GM19463 (cell line): ENCODE results near the gene FDX2.

Source experiments
- ATAC-seq: cut with Tn5 transposase; IDR thresholded peaks from one replicate; pipeline ENCODE4 v1.9.1; 2021; ENCODE audit warnings: mild to moderate bottlenecking, moderate library complexity; ENCODE audit not compliant: unreplicated experiment

Gene FDX2

DNA sequence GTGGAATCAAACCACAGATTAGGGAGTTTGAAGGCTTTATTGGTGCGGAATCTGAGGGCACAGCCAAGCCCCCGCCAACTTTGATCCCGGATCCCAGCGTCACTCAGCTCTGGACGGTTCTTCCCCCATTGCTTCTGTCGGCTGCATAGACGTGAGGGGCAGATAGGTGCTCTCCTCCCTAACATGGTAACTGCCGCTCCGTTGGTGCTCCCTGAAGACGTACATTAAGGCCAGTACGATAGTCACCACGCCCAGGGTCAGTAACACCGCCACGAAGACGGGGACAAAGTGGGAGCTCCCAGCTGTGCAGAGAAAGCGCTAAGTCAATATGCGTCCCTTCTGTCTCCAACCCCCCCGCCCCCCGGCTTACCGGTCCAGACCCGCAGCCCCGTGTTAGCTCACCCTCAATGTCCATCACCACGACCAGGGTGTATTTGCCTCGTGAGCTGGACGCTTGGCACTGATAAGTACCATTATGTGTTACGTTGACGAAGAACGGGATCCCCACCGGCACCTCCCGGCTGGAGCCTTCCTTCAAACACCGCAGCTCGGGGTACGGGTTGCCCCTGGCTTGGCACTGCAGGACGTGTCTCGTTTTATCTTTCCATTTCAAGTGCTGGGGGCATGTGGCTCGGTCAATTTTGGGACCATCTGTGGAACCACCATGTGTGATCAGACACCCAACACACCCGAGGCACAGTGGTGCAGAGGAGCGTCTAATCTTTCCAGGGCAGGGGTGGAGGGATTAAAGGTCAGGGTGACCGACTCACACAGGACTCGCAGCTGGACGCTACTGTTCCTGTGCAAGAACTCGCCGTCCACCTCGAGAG lies 18.2 kb upstream of the FDX2 start:
- ATAC-seq: no peak

- ATAC-seq: peak; percentile 91
These were observed 17.3 kb upstream of the FDX2 start, which contains the start of gene RAVER1 for GRCh38 chr19:10332965-10333757. Gene RAVER1 (minus strand): TSS chr19:10333529. CDS start chr19:10333507, 22 bp downstream.

DNA sequence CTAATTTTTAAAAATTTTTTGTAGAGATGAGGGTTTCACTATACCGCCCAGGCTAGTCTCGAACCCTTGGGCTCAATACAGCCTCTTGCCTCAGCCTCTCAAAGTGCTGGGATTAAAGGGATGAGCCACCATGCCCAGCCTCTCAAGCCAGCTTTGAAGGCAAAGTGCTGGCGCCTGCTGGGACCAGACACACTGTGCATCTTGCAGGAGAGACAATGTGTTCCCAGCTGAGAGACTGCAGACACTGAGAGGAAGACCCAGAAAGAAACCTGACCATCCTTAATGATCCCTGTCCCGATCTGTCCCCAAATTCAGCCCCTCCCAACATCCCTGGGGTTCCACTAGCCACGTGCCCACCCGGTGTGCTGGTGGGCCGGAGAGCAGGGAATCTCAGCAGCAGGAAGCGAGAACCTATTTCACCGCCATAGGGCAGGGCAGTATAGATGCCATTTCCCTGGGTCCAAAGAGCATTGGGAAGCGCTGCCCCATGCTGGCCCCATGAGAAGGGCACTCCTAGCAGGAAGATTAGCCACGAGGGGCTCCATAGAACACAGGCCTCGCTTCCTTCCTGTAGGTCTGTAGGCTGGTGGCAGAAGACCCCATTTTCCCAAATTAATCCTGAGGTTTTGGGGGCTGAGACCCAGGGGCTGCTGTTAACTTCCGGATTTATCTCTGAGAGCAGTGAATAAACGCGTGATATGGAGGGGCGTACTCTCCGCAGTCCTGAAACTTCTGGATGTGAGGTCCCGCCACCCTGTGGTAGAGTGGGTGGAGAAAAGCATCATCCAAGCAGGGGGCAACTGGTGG lies 16.5 kb upstream of the FDX2 start:
- no peak for ATAC-seq

DNA sequence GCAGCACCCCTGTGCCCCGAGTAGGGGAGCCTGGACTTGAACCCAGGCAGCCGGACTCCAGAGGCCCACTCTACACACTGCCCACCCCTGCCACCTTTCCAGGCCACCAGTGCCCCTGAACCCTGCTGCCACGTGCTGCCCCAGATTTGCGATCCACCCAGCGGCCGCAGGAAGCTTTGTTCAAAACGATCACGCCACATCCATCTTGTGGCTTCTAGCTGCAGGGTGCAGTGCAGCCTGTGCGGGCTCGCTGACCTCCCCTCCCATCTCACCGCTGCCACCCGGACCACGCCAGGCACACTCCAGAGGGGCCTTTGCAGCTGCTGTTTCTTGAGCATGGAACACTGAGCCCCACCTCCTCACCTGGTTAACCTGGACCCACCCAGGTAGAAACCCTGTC lies 13.7 kb upstream of the FDX2 start:
- no peak for ATAC-seq

GRCh38 chr19:10328558-10329429 lies 13.0 kb upstream of the FDX2 start:
- ATAC-seq: no peak

GRCh38 chr19:10327793-10328192 lies 12.0 kb upstream of the FDX2 start:
- ATAC-seq: no peak

GRCh38 chr19:10325732-10326131 lies 9.9 kb upstream of the FDX2 start:
- ATAC-seq: no peak

GRCh38 chr19:10321874-10322835 lies 6.3 kb upstream of the FDX2 start:
- ATAC-seq: no peak

DNA sequence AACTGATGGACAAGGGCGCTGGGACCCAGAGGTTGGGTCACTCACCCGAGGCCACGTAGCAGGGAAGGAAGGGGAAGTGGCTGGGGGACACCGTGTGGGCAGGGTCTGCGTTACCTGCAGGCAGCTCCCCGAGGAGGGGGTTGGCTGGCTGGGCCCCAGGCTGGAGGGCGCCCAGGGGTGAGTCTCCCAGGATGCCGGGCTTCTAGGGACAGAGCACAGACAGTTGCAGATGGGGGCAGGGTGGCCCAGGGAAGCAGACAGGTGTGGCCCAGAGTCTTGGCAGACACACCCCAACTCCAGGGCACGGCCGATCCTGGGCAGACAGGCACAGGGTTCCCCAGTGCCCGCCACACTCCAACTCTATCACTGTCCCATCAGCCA lies 5.6 kb upstream of the FDX2 start:
- ATAC-seq: no peak

GRCh38 chr19:10320602-10321416 lies 5.0 kb upstream of the FDX2 start:
- no peak for ATAC-seq

GRCh38 chr19:10318807-10319682 lies 3.2 kb upstream of the FDX2 start:
- ATAC-seq: no peak

DNA sequence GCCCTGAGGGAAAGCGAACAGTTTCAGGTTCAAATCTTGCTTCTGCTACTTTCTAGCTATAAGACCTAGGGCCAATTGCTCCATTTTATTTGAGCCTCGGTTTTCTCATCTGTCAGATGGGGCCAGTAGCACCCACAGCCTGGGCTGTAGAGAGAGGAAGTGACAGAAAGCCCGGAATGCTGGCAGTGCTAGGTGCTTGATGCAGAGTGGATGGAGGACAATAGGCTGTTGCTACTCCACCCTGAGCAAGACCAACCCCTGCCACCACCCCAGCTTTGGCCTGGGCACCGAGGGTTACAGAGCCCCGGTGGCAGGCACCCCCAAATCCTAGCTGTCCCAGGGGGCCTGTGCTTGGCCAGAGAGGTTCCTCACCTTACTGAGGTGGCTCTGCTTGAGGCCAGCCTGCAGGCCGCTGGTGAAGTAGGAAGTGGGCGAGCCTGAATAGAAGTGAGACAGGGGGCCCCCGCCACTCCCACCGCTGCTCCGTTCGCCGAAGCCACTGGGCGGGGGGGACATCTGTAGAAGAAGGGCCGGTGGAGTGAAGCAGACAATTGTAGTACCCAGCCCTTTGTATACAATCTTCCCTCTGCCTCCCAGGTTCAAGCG lies 2.1 kb upstream of the FDX2 start:
- ATAC-seq: no peak

GRCh38 chr19:10317045-10317856 lies 1.4 kb upstream of the FDX2 start:
- no peak for ATAC-seq

GRCh38 chr19:10316229-10317044 lies 622 bp upstream of the FDX2 start:
- no peak for ATAC-seq

GRCh38 chr19:10309423-10309822 lies 6.4 kb downstream of the FDX2 start, which contains the start of gene ZGLP1:
Gene ZGLP1 (minus strand): TSS chr19:10309815.
- no peak for ATAC-seq
